SK-N-SH treated with all-trans-retinoic acid at 6 μM for 48 hours (cell line): ENCODE data around the gene RBFOX1.
"Not testable (repeated sequence)": the region's sequence is repeated elsewhere in the genome, so short reads cannot be mapped to it uniquely, and the experiment has no call there.

ENCODE experiments used
- ATAC-seq: fragments of 200-7000 bp; cut with Tn5 transposase; 3 replicates; pipeline ENCODE4 v1.9.1; 2020; ENCODE audit warnings: mild to moderate bottlenecking, moderate library complexity
- ARNTL ChIP-seq: fragments of 450-650 bp; formaldehyde crosslinking; IDR thresholded peaks from 2 replicates; pipeline ENCODE4 v1.5.0; 2020; ENCODE audit warnings: low read depth, mild to moderate bottlenecking, moderate library complexity, borderline replicate concordance
- CSDC2 ChIP-seq: fragments of 250-450 bp; sonication (Bioruptor Pico); IDR thresholded peaks from 2 replicates; pipeline ENCODE4 v1.5.0; 2020; ENCODE audit warnings: mild to moderate bottlenecking, moderate library complexity
- CSRNP3 ChIP-seq: fragments of 250-450 bp; sonication (Bioruptor Pico); IDR thresholded peaks from 2 replicates; pipeline ENCODE4 v1.5.1; 2021; ENCODE audit warnings: mild to moderate bottlenecking, moderate library complexity
- ESRRG ChIP-seq: fragments of 250-450 bp; sonication (Bioruptor Pico); IDR thresholded peaks from 2 replicates; pipeline ENCODE4 v1.6.1; 2021; ENCODE audit warnings: mild to moderate bottlenecking
- GLIS3 ChIP-seq: fragments of 250-450 bp; sonication (Bioruptor Pico); IDR thresholded peaks from 2 replicates; pipeline ENCODE4 v1.5.0; 2020; ENCODE audit warnings: mild to moderate bottlenecking, moderate library complexity
- ISL1 ChIP-seq: fragments of 250-450 bp; sonication (Bioruptor Pico); IDR thresholded peaks from 2 replicates; pipeline ENCODE4 v2.1.2; 2022; ENCODE audit warnings: mild to moderate bottlenecking, moderate library complexity
- OSR1 ChIP-seq: fragments of 250-450 bp; sonication (Bioruptor Pico); IDR thresholded peaks from 2 replicates; pipeline ENCODE4 v1.8.0; 2022; ENCODE audit warnings: moderate library complexity, mild to moderate bottlenecking, inconsistent platforms
- PATZ1 ChIP-seq: fragments of 250-450 bp; sonication (Bioruptor Pico); IDR thresholded peaks from 2 replicates; pipeline ENCODE4 v1.8.0; 2020; ENCODE audit warnings: mild to moderate bottlenecking, moderate library complexity, borderline replicate concordance
- POU6F1 ChIP-seq: fragments of 250-450 bp; sonication (Bioruptor Pico); IDR thresholded peaks from 2 replicates; pipeline ENCODE4 v1.8.0; 2021; ENCODE audit warnings: low read depth, mild to moderate bottlenecking, moderate library complexity, borderline replicate concordance
- RARB ChIP-seq: fragments of 250-450 bp; sonication (Bioruptor Pico); IDR thresholded peaks from 2 replicates; pipeline ENCODE4 v1.8.0; 2021; ENCODE audit warnings: mild to moderate bottlenecking, moderate library complexity
- SNAI2 ChIP-seq: fragments of 250-450 bp; sonication (Bioruptor Pico); IDR thresholded peaks from 2 replicates; pipeline ENCODE4 v1.5.0; 2020; ENCODE audit warnings: mild to moderate bottlenecking, moderate library complexity
- TCF4 ChIP-seq: fragments of 250-450 bp; sonication (Bioruptor Pico); IDR thresholded peaks from 2 replicates; pipeline ENCODE4 v1.8.0; 2021; ENCODE audit warnings: mild to moderate bottlenecking, moderate library complexity, borderline replicate concordance
- TOX ChIP-seq: fragments of 250-450 bp; sonication (Bioruptor Pico); IDR thresholded peaks from 2 replicates; pipeline ENCODE4 v1.8.0; 2021; ENCODE audit warnings: mild to moderate bottlenecking, moderate library complexity, borderline replicate concordance
- TSHZ2 ChIP-seq: fragments of 250-450 bp; sonication (Bioruptor Pico); IDR thresholded peaks from 2 replicates; pipeline ENCODE4 v1.5.0; 2020; ENCODE audit warnings: mild to moderate bottlenecking, moderate library complexity
- ZC3H10 ChIP-seq: fragments of 250-450 bp; sonication (Bioruptor Pico); IDR thresholded peaks from 2 replicates; pipeline ENCODE4 v1.5.1; 2021; ENCODE audit warnings: mild to moderate bottlenecking, moderate library complexity
- ZFP30 ChIP-seq: fragments of 450-650 bp; formaldehyde crosslinking; IDR thresholded peaks from 2 replicates; pipeline ENCODE4 v1.5.0; 2022; ENCODE audit warnings: mild to moderate bottlenecking, moderate library complexity
- ZNF565 ChIP-seq: fragments of 450-650 bp; formaldehyde crosslinking; conservative IDR thresholded peaks from 2 replicates; pipeline ENCODE4 v1.5.0; 2020; ENCODE audit warnings: low read depth, mild to moderate bottlenecking, moderate library complexity
- ZNF70 ChIP-seq: fragments of 450-650 bp; formaldehyde crosslinking; IDR thresholded peaks from 2 replicates; pipeline ENCODE4 v1.5.0; 2020; ENCODE audit warnings: mild to moderate bottlenecking, moderate library complexity
- ZNF8 ChIP-seq: fragments of 450-650 bp; formaldehyde crosslinking; IDR thresholded peaks from 2 replicates; pipeline ENCODE4 v1.5.0; 2020; ENCODE audit warnings: mild to moderate bottlenecking, moderate library complexity

RBFOX1 gene

GRCh38 chr16:7492122-7492521 lies 159.5 kb downstream of the RBFOX1 start:
- ATAC-seq, result no peak
- TF ChIP-seq ARNTL (no peak), TOX (no peak), RARB (CRISPR knock-in tag) (no peak), CSRNP3 (no peak), ZFP30 (CRISPR knock-in tag) (no peak), ZC3H10 (CRISPR knock-in tag) (no peak)
- TF ChIP-seq, all 23 proteins: peak for 0

- no peak for TF ChIP-seq OSR1 (CRISPR knock-in tag)
- no peak for TF ChIP-seq RARB (CRISPR knock-in tag)
- no peak for TF ChIP-seq ESRRG (CRISPR knock-in tag)
- TF ChIP-seq POU6F1 (CRISPR knock-in tag), result no peak
- no peak for TF ChIP-seq TCF4 (CRISPR knock-in tag)
- TF ChIP-seq ZFP30 (CRISPR knock-in tag), result no peak
- no peak for TF ChIP-seq ZNF8
- ATAC-seq, result no peak
Observed at GRCh38 chr16:7493133-7493532, 160.5 kb downstream of the RBFOX1 start.

DNA sequence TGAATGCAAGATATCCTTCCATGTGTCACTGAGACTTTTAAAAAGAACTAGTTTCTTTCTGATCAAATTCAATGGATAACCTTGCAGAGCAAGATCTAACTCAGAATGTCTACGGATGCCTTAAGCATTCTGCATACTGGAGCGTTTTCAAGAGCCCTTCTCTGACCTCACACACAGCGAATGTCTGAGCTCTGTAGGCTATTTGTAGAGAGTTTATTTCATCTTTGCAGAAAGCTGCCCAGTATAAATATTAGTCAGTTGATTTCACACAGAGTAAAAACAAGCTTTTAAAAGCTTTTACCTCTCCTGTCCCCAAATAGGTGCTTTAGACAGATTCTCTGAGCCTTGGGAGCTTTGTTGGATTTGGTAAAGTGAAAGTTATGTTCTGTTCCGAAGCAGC lies 165.0 kb downstream of the RBFOX1 start:
- no peak for ATAC-seq
- TF ChIP-seq PATZ1 (CRISPR knock-in tag) (no peak), TOX (no peak), GLIS3 (CRISPR knock-in tag) (no peak), TCF4 (CRISPR knock-in tag) (no peak), CSDC2 (CRISPR knock-in tag) (no peak), ZNF70 (CRISPR knock-in tag) (no peak), ZC3H10 (CRISPR knock-in tag) (no peak), ZNF565 (no peak), CSRNP3 (no peak), OSR1 (CRISPR knock-in tag) (no peak), ESRRG (CRISPR knock-in tag) (no peak), POU6F1 (CRISPR knock-in tag) (no peak), ARNTL (no peak), ISL1 (CRISPR knock-in tag) (no peak)

DNA sequence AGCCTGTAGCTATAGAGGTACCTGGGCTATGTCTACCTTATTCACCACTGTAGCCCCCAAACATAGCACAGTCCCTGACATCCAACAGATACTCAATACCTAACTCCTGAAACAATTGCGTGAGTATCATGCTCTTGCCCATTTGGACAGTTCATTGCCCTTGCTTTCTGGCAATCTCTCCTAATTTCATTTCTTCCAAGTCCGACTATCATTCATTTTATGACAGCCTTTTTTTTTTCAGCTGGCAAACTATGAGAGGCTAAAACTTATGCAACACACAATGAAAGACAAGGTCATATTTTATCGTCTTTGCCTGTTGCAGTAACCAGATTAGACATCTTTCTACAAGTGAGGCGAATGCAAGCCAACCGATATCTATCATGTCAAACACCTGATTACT lies 169.2 kb downstream of the RBFOX1 start:
- TF ChIP-seq OSR1 (CRISPR knock-in tag) (no peak), TCF4 (CRISPR knock-in tag) (no peak), SNAI2 (CRISPR knock-in tag) (no peak), ZNF565 (no peak), TOX (no peak), CSRNP3 (no peak), ISL1 (CRISPR knock-in tag) (no peak), ZFP30 (CRISPR knock-in tag) (no peak), ZNF70 (CRISPR knock-in tag) (no peak), TSHZ2 (no peak), RARB (CRISPR knock-in tag) (no peak)
- no peak for ATAC-seq

GRCh38 chr16:7502591-7503157 lies 170.0 kb downstream of the RBFOX1 start:
- ATAC-seq, result not testable (repeated sequence)
